ENCODE data around the gene PPP2R2C. TPM values are rescaled to one million over a fixed set of nuclear protein-coding genes. Genes with fewer than 3 reads are reported as not detected.

Gene PPP2R2C
- total RNA-seq, 1 experiment from 2014 or later, result 9.5 TPM

GRCh38 chr4:6449746-6450369, 22.6 kb downstream of the PPP2R2C start:
- ATAC-seq, result no peak
- no TSS peak for BruUV-seq (replicated peaks)
- ChIA-PET POLR2A (ENCODE audit: unreplicated experiment) (no interaction called here), CTCF (no interaction called here)
- H3K9me2 ChIP-seq (replicated peaks; ENCODE audit: low read length), result no peaks in the 10 kb centered on the region
- H3K79me2 ChIP-seq (ENCODE audit: low read length), result no peaks in the 10 kb centered on the region
- no peaks in the 10 kb centered on the region for H3F3A ChIP-seq (ENCODE audit: low read length, unreplicated experiment)
- H2AFZ ChIP-seq (ENCODE audit: low read length), result no peak overlapping the region
- intact Hi-C loops (cut with micrococcal nuclease), result no loop called here
- no peak overlapping the region for H3K9ac ChIP-seq (ENCODE audit: low read length)
- H3K27me3 ChIP-seq (ENCODE audit: low read length), result no peaks in the 10 kb centered on the region
- H3K4me3 ChIP-seq (ENCODE audit: low read length), result no peak overlapping the region
- H3K27ac ChIP-seq (ENCODE audit: low read length), result no peak overlapping the region
- TF ChIP-seq EZH2 (IDR thresholded peaks at IDR 0.05; ENCODE audit: low read length, unreplicated experiment), result no peak
- TF ChIP-seq EZH2phosphoT487 (IDR thresholded peaks at IDR 0.05; ENCODE audit: borderline replicate concordance, low read length), result no peak
- TF ChIP-seq, protein P1, sequence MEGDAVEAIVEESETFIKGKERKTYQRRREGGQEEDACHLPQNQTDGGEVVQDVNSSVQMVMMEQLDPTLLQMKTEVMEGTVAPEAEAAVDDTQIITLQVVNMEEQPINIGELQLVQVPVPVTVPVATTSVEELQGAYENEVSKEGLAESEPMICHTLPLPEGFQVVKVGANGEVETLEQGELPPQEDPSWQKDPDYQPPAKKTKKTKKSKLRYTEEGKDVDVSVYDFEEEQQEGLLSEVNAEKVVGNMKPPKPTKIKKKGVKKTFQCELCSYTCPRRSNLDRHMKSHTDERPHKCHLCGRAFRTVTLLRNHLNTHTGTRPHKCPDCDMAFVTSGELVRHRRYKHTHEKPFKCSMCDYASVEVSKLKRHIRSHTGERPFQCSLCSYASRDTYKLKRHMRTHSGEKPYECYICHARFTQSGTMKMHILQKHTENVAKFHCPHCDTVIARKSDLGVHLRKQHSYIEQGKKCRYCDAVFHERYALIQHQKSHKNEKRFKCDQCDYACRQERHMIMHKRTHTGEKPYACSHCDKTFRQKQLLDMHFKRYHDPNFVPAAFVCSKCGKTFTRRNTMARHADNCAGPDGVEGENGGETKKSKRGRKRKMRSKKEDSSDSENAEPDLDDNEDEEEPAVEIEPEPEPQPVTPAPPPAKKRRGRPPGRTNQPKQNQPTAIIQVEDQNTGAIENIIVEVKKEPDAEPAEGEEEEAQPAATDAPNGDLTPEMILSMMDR (conservative IDR thresholded peaks at IDR 0.05; ENCODE audit: low read depth, low read length), result no peak
- no peak for DNase-seq
- H3K9me3 ChIP-seq (ENCODE audit: low read length), result no peaks in the 10 kb centered on the region
- no peak overlapping the region for H3K4me2 ChIP-seq (ENCODE audit: low read length)
- no peaks in the 10 kb centered on the region; the same call in 1 of the 2 replicates for H3K4me1 ChIP-seq (ENCODE audit: insufficient read depth, low read length)
- H3K36me3 ChIP-seq (ENCODE audit: low read depth, low read length), result no peaks in the 10 kb centered on the region
- H4K20me1 ChIP-seq (ENCODE audit: low read length), result no peaks in the 10 kb centered on the region

GRCh38 chr4:6449335-6449734, 23.1 kb downstream of the PPP2R2C start:
- H3F3A ChIP-seq (ENCODE audit: low read length, unreplicated experiment), result no peaks in the 10 kb centered on the region
- H3K4me1 ChIP-seq (ENCODE audit: insufficient read depth, low read length), result no peaks in the 10 kb centered on the region; the same call in 1 of the 2 replicates
- ChIA-PET CTCF (no interaction called here), POLR2A (ENCODE audit: unreplicated experiment) (no interaction called here)
- no TSS peak for BruUV-seq (replicated peaks)
- ATAC-seq (no peak), DNase-seq (no peak)
- H2AFZ ChIP-seq (ENCODE audit: low read length), result no peak overlapping the region
- no peaks in the 10 kb centered on the region for H3K79me2 ChIP-seq (ENCODE audit: low read length)
- H3K4me3 ChIP-seq (ENCODE audit: low read length), result no peak overlapping the region
- TF ChIP-seq, protein P1 (conservative IDR thresholded peaks at IDR 0.05; ENCODE audit: low read depth, low read length), result no peak
- TF ChIP-seq EZH2 (IDR thresholded peaks at IDR 0.05; ENCODE audit: low read length, unreplicated experiment) (no peak), EZH2phosphoT487 (IDR thresholded peaks at IDR 0.05; ENCODE audit: borderline replicate concordance, low read length) (no peak)
- H3K27ac ChIP-seq (ENCODE audit: low read length), result no peak overlapping the region
- H3K9ac ChIP-seq (ENCODE audit: low read length), result no peak overlapping the region
- H3K36me3 ChIP-seq (ENCODE audit: low read depth, low read length), result no peaks in the 10 kb centered on the region
- no peaks in the 10 kb centered on the region for H3K27me3 ChIP-seq (ENCODE audit: low read length)
- no peaks in the 10 kb centered on the region for H3K9me3 ChIP-seq (ENCODE audit: low read length)
- no peaks in the 10 kb centered on the region for H4K20me1 ChIP-seq (ENCODE audit: low read length)
- no peak overlapping the region for H3K4me2 ChIP-seq (ENCODE audit: low read length)
- intact Hi-C loops (cut with micrococcal nuclease), result no loop called here
- no peaks in the 10 kb centered on the region for H3K9me2 ChIP-seq (replicated peaks; ENCODE audit: low read length)

- intact Hi-C loops (cut with micrococcal nuclease), result no loop called here
- Histone ChIP-seq H4K20me1 (ENCODE audit: low read length) (no peaks in the 10 kb centered on the region), H3K79me2 (ENCODE audit: low read length) (no peaks in the 10 kb centered on the region), H3K9me2 (replicated peaks; ENCODE audit: low read length) (no peaks in the 10 kb centered on the region), H3K4me1 (ENCODE audit: insufficient read depth, low read length) (no peaks in the 10 kb centered on the region; the same call in 1 of the 2 replicates), H3K36me3 (ENCODE audit: low read depth, low read length) (no peaks in the 10 kb centered on the region), H3K9me3 (ENCODE audit: low read length) (no peaks in the 10 kb centered on the region), H3K4me2 (ENCODE audit: low read length) (no peak overlapping the region), H3K9ac (ENCODE audit: low read length) (no peak overlapping the region), H2AFZ (ENCODE audit: low read length) (no peak overlapping the region), H3K27ac (ENCODE audit: low read length) (no peak overlapping the region), H3K4me3 (ENCODE audit: low read length) (no peak overlapping the region), H3F3A (ENCODE audit: low read length, unreplicated experiment) (no peaks in the 10 kb centered on the region), H3K27me3 (ENCODE audit: low read length) (no peaks in the 10 kb centered on the region)
- DNase-seq, result no peak
- ATAC-seq, result no peak
- TF ChIP-seq EZH2phosphoT487 (IDR thresholded peaks at IDR 0.05; ENCODE audit: borderline replicate concordance, low read length) (no peak), EZH2 (IDR thresholded peaks at IDR 0.05; ENCODE audit: low read length, unreplicated experiment) (no peak)
- TF ChIP-seq, protein P1 (conservative IDR thresholded peaks at IDR 0.05; ENCODE audit: low read depth, low read length), result no peak
- BruUV-seq (replicated peaks), result no TSS peak
- ChIA-PET POLR2A (ENCODE audit: unreplicated experiment) (no interaction called here), CTCF (no interaction called here)
Observed at GRCh38 chr4:6448476-6449170, 23.8 kb downstream of the PPP2R2C start.

All from PC-3 (cell line).